ENCODE data around the gene PIP5K1C.
A peak's percentile ranks its signal among the peaks of the same experiment; 100 is the strongest.

PIP5K1C gene

GRCh38 chr19:3721887-3722442, 21.7 kb upstream of the PIP5K1C start:
- no peak for DNase-seq

GRCh38 chr19:3721131-3721886, 21.0 kb upstream of the PIP5K1C start:
- DNase-seq = peak; percentile 78

GRCh38 chr19:3720349-3720917, 20.2 kb upstream of the PIP5K1C start:
- DNase-seq = no peak

- no peak for DNase-seq
These were observed 19.6 kb upstream of the PIP5K1C start for GRCh38 chr19:3719868-3720267.

GRCh38 chr19:3716147-3716668, 15.9 kb upstream of the PIP5K1C start:
- DNase-seq = no peak

GRCh38 chr19:3712663-3713611, 12.7 kb upstream of the PIP5K1C start:
- no peak for DNase-seq

- DNase-seq = no peak
These were observed 10.1 kb upstream of the PIP5K1C start for GRCh38 chr19:3710265-3710812.

- DNase-seq = no peak
These were observed 8.1 kb upstream of the PIP5K1C start, which contains the start of gene TJP3 for GRCh38 chr19:3708207-3708931. TJP3 (plus strand) TSS chr19:3708384; CDS start chr19:3728433, 20,049 bp downstream.

GRCh38 chr19:3707868-3708206, 7.6 kb upstream of the PIP5K1C start:
- no peak for DNase-seq

GRCh38 chr19:3701200-3701599, 932 bp upstream of the PIP5K1C start:
- DNase-seq = no peak

GRCh38 chr19:3699741-3700241, 477 bp downstream of the PIP5K1C start:
- no peak for DNase-seq

- DNase-seq = no peak
These were observed 1.1 kb downstream of the PIP5K1C start for GRCh38 chr19:3698974-3699740.

- no peak for DNase-seq
These were observed 1.8 kb downstream of the PIP5K1C start for GRCh38 chr19:3698386-3698950.

- no peak for DNase-seq
These were observed 2.4 kb downstream of the PIP5K1C start for GRCh38 chr19:3697671-3698385.

GRCh38 chr19:3697094-3697493, 3.2 kb downstream of the PIP5K1C start:
- no peak for DNase-seq

GRCh38 chr19:3696660-3696995, 3.6 kb downstream of the PIP5K1C start:
- no peak for DNase-seq

GRCh38 chr19:3695986-3696659, 4.1 kb downstream of the PIP5K1C start:
- DNase-seq = no peak

- no peak for DNase-seq
These were observed 5.0 kb downstream of the PIP5K1C start for GRCh38 chr19:3695124-3695733.

Measured in COR-L47 (cell line).